ENCODE measurements around the gene PLOD2.

DNA sequence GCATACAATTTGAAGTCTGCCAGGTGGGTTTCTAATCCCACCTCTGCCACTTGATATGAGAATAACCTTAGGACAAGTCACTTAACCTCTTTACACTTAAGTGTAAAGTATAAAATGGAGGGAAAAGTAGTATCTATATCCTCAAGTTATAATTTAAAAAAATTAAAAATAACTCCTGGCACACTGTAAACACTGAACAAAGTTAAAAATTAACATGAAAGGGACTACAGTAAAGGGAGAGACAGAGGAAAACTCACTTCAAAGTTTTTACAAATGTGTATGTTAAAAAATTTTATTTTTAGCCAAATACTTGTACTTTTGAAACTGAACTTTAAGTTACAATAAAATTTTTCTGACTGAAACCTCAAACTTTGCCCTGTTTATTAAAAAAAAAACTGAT, 49.6 kb downstream of the PLOD2 start:
- TF ChIP-seq, protein P1, sequence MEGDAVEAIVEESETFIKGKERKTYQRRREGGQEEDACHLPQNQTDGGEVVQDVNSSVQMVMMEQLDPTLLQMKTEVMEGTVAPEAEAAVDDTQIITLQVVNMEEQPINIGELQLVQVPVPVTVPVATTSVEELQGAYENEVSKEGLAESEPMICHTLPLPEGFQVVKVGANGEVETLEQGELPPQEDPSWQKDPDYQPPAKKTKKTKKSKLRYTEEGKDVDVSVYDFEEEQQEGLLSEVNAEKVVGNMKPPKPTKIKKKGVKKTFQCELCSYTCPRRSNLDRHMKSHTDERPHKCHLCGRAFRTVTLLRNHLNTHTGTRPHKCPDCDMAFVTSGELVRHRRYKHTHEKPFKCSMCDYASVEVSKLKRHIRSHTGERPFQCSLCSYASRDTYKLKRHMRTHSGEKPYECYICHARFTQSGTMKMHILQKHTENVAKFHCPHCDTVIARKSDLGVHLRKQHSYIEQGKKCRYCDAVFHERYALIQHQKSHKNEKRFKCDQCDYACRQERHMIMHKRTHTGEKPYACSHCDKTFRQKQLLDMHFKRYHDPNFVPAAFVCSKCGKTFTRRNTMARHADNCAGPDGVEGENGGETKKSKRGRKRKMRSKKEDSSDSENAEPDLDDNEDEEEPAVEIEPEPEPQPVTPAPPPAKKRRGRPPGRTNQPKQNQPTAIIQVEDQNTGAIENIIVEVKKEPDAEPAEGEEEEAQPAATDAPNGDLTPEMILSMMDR (conservative IDR thresholded peaks at IDR 0.05; ENCODE audit: low read length), result no peak
- no peak for TF ChIP-seq EZH2phosphoT487 (IDR thresholded peaks at IDR 0.05; ENCODE audit: borderline replicate concordance)
